HepG2 (cell line): ENCODE data around the gene PSENEN. TPM values are rescaled to one million over a fixed set of nuclear protein-coding genes. Genes with fewer than 3 reads are reported as not detected.

Experiments
- ATAC-seq: fragments of 200-7000 bp; cut with Tn5 transposase; 3 replicates; pipeline ENCODE4 v1.9.1; 2020; ENCODE audit warnings: mild to moderate bottlenecking, moderate library complexity
- BruUV-seq: library from RNA; stranded (reverse); fragments of 400-500 nt; replicated peaks from 2 replicates; lab custom pipeline; 2021; lab: Mats Ljungman, UMichigan
- CTCF ChIA-PET: fragments of 300-600 bp; formaldehyde crosslinking; extraction: SDS; loops from one replicate; lab custom pipeline; 2021; ENCODE audit warnings: low total read pairs, inconsistent platforms, low intra/inter-chr PET ratio; lab: Yijun Ruan, JAX
- POLR2A ChIA-PET: fragments of 350-600 bp; sonication (Branson Sonifier 250); formaldehyde crosslinking; loops from one replicate; lab custom pipeline; 2020; ENCODE audit warnings: antibody characterized with exemption, inconsistent platforms; lab: Yijun Ruan, JAX
- DNase-seq: peaks from one replicate; pipeline ENCODE4 v3.0.0-alpha.2; 2015; ENCODE audit warnings: low spot score
- FAIRE-seq: peaks from 3 replicates; lab custom pipeline; 2011; peaks lifted over from hg19 to GRCh38; lab: Jason Lieb, UNC
- H2AFZ ChIP-seq: one replicate; pipeline ENCODE4 v1.6.1; 2011; ENCODE audit warnings: low read length, inconsistent platforms
- H3K27ac ChIP-seq: fragments of 300-600 bp; 3 replicates; pipeline ENCODE4 v1.8.0; 2011; ENCODE audit warnings: mixed run types, mild to moderate bottlenecking, mixed read lengths, low read length, inconsistent platforms; ENCODE audit not compliant: insufficient read depth; ENCODE audit errors: extremely low read length
- H3K27me3 ChIP-seq, 2 experiments: fragments of 200-600 bp in 1 of 2; 2 replicates in 1 of 2; 3 replicates in 1 of 2; pipeline versions ENCODE4 v1.6.0 to v1.8.0; 2011; ENCODE audit warnings: low read length in 2 of 2, mild to moderate bottlenecking in 2 of 2, moderate library complexity in 2 of 2, inconsistent platforms in 1 of 2; ENCODE audit not compliant: insufficient read depth in 2 of 2, control insufficient read depth in 1 of 2
- H3K36me3 ChIP-seq, 2 experiments: fragments of 200-600 bp in 1 of 2; replicated peaks in 1 of 2; 2 replicates in 1 of 2; 3 replicates in 1 of 2; pipeline versions ENCODE4 v1.5.1 to v1.8.0; 2011; ENCODE audit warnings: low read length in 2 of 2, inconsistent platforms in 1 of 2; ENCODE audit not compliant: insufficient read depth in 2 of 2, control insufficient read depth in 1 of 2
- H3K4me1 ChIP-seq: 2 replicates; pipeline ENCODE4 v1.5.1; 2012; ENCODE audit warnings: low read length, inconsistent platforms; ENCODE audit not compliant: insufficient read depth
- H3K4me2 ChIP-seq: 2 replicates; pipeline ENCODE4 v1.6.0; 2011; ENCODE audit warnings: low read depth, low read length, inconsistent platforms
- H3K4me3 ChIP-seq, 3 experiments: fragments of 200-600 bp in 1 of 3; sonication (generic), shearing (Covaris generic) in 1 of 3; replicated peaks in 1 of 3; 2 replicates each; pipeline ENCODE4 v1.5.1; 2011 to 2016; ENCODE audit warnings: low read length in 3 of 3, inconsistent platforms in 2 of 3, low read depth in 2 of 3, mild to moderate bottlenecking in 2 of 3, control low read depth in 1 of 3, mixed read lengths in 1 of 3; ENCODE audit not compliant: insufficient read depth in 1 of 3
- H3K79me2 ChIP-seq: one replicate; pipeline ENCODE4 v1.6.1; 2011; ENCODE audit warnings: low read length, inconsistent platforms; ENCODE audit not compliant: insufficient read depth
- H3K9ac ChIP-seq: 2 replicates; pipeline ENCODE4 v1.6.0; 2011; ENCODE audit warnings: mild to moderate bottlenecking, low read depth, low read length, inconsistent platforms; ENCODE audit not compliant: insufficient read depth
- H3K9me3 ChIP-seq: 2 replicates; pipeline ENCODE4 v1.5.1; 2012; ENCODE audit warnings: mild to moderate bottlenecking, low read length
- H4K20me1 ChIP-seq: 2 replicates; pipeline ENCODE4 v1.6.0; 2011; ENCODE audit warnings: inconsistent platforms, mild to moderate bottlenecking, low read length, moderate library complexity; ENCODE audit not compliant: insufficient read depth
- ATF7-NPFF ChIP-seq: sonication (generic); formaldehyde crosslinking; IDR thresholded peaks from 2 replicates; pipeline ENCODE4 v1.8.1; 2023; ENCODE audit warnings: mild to moderate bottlenecking, low read depth, missing genetic modification reagents, moderate library complexity
- GPN1 ChIP-seq: sonication (generic); formaldehyde crosslinking; IDR thresholded peaks from 2 replicates; pipeline ENCODE4 v1.5.1; 2020; ENCODE audit warnings: missing genetic modification reagents, borderline replicate concordance
- KAT7 ChIP-seq: IDR thresholded peaks from 2 replicates; pipeline ENCODE4 v1.6.1; 2018; ENCODE audit warnings: borderline replicate concordance, missing compliant biosample characterization
- KDM5A ChIP-seq: fragments of 200-600 bp; sonication (generic); IDR thresholded peaks from 2 replicates; pipeline ENCODE4 v1.7.0; 2018; ENCODE audit warnings: antibody characterized with exemption, mild to moderate bottlenecking, low read length, borderline replicate concordance
- KMT2A ChIP-seq: sonication (generic); formaldehyde crosslinking; IDR thresholded peaks from 2 replicates; pipeline ENCODE4 v1.4.0; 2020; ENCODE audit warnings: missing genetic modification reagents
- MTF2 ChIP-seq: sonication (generic); formaldehyde crosslinking; IDR thresholded peaks from 2 replicates; pipeline ENCODE4 v1.5.0; 2020; ENCODE audit warnings: missing genetic modification reagents, borderline replicate concordance
- NCOA1 ChIP-seq: sonication (generic); formaldehyde crosslinking; IDR thresholded peaks from 2 replicates; pipeline ENCODE4 v1.9.0; 2021; ENCODE audit warnings: missing genetic modification reagents
- NCOR1 ChIP-seq: fragments of 200-600 bp; sonication (generic); IDR thresholded peaks from 2 replicates; pipeline ENCODE4 v1.7.0; 2017; ENCODE audit warnings: antibody characterized with exemption, low read length, borderline replicate concordance
- POLR2AphosphoS2 ChIP-seq: IDR thresholded peaks from 2 replicates; pipeline ENCODE4 v1.6.1; 2011; ENCODE audit warnings: low read depth, low read length, improper control_type of control experiment
- RFX3 ChIP-seq: IDR thresholded peaks from 2 replicates; pipeline ENCODE4 v1.6.1; 2016; ENCODE audit warnings: missing biosample characterization, missing genetic modification reagents
- SOX13 ChIP-seq, 3 experiments: fragments of 450-650 bp in 1 of 3; sonication (generic) in 1 of 3; formaldehyde crosslinking in 1 of 3; IDR thresholded peaks in 2 of 3; conservative IDR thresholded peaks in 1 of 3; 2 replicates each; pipeline versions ENCODE4 v1.5.0 to v1.6.1; 2016 to 2020; ENCODE audit warnings: antibody characterized with exemption in 1 of 3, mild to moderate bottlenecking in 1 of 3, missing compliant biosample characterization in 1 of 3, missing genetic modification reagents in 1 of 3, moderate library complexity in 1 of 3
- TCF7 ChIP-seq: sonication (generic); IDR thresholded peaks from 2 replicates; pipeline ENCODE4 v1.6.1; 2016; ENCODE audit warnings: antibody characterized with exemption, low read depth
- ZNF33A ChIP-seq: sonication (generic); formaldehyde crosslinking; IDR thresholded peaks from 2 replicates; pipeline ENCODE4 v1.5.1; 2020; ENCODE audit warnings: missing genetic modification reagents, mild to moderate bottlenecking, moderate library complexity, borderline replicate concordance
- ZNF589 ChIP-seq: sonication (generic); formaldehyde crosslinking; conservative IDR thresholded peaks from 2 replicates; pipeline ENCODE4 v1.8.0; 2022; ENCODE audit warnings: mild to moderate bottlenecking, moderate library complexity, missing genetic modification reagents
- ZNF660 ChIP-seq: sonication (generic); formaldehyde crosslinking; IDR thresholded peaks from 2 replicates; pipeline ENCODE4 v1.5.1; 2020; ENCODE audit warnings: mild to moderate bottlenecking, low read depth, missing genetic modification reagents, borderline replicate concordance
- ZNF674 ChIP-seq: sonication (generic); formaldehyde crosslinking; IDR thresholded peaks from 2 replicates; pipeline ENCODE4 v1.5.0; 2020; ENCODE audit warnings: low read depth, mild to moderate bottlenecking, missing genetic modification reagents
- ZNF75D ChIP-seq: sonication (generic); formaldehyde crosslinking; IDR thresholded peaks from 2 replicates; pipeline ENCODE4 v1.8.1; 2023; ENCODE audit warnings: missing genetic modification reagents, mild to moderate bottlenecking, borderline replicate concordance
- ZNF766 ChIP-seq: sonication (generic); formaldehyde crosslinking; IDR thresholded peaks from 2 replicates; pipeline ENCODE4 v1.5.0; 2020; ENCODE audit warnings: missing genetic modification reagents, borderline replicate concordance
- ZSCAN31 ChIP-seq: sonication (generic); formaldehyde crosslinking; IDR thresholded peaks from 2 replicates; pipeline ENCODE4 v1.5.0; 2020; ENCODE audit warnings: low read depth, mild to moderate bottlenecking, missing genetic modification reagents
- WGBS: methylation state at CpG from one replicate; pipeline ENCODE4 v1.1.6; 2017; ENCODE audit warnings: low lambda C conversion rate; 5-methylcytosine and 5-hydroxymethylcytosine counted together
- in situ Hi-C: cut with HindIII; loops from 2 replicates; pipeline ENCODE4 v1.10.0; 2017; ENCODE audit warnings: low pct_unique_long_range_greater_than_20kb; ENCODE audit not compliant: extremely low pct_ligation_motif_present
- intact Hi-C: fragments of 100-400 bp; cut with micrococcal nuclease; formaldehyde crosslinking; loops from one replicate; pipeline ENCODE4 v1.10.0; 2022; ENCODE audit not compliant: unreplicated experiment
- polyA plus RNA-seq, 8 experiments: library from polyadenylated mRNA; depleted of rRNA in 3 of 8; stranded (reverse) in 7 of 8; unstranded in 1 of 8; fragments of >200 nt; fragmentation: Illumina TruSeq in 4 of 8; extraction: Trizol in 4 of 8; gene quantifications; 2 replicates each; pipeline versions ENCODE4 v1.2.1 to v1.2.3, GENCODE V29; 2011 to 2016; ENCODE audit warnings: low read depth in 4 of 8, missing spikeins in 1 of 8, mixed read lengths in 1 of 8; ENCODE audit not compliant: insufficient read depth in 1 of 8
- total RNA-seq, 5 experiments: library from RNA; depleted of rRNA; stranded (reverse); fragments of >200 nt; fragmentation: Illumina TruSeq; extraction: Trizol; gene quantifications; 2 replicates each; pipeline ENCODE4 v1.2.3, GENCODE V29; 2016; ENCODE audit warnings: low read depth in 1 of 5
- TF ChIP-seq, protein P1 (sequence below): sonication (generic); formaldehyde crosslinking; IDR thresholded peaks from 2 replicates; pipeline ENCODE4 v1.5.0; 2020; ENCODE audit warnings: mild to moderate bottlenecking, missing genetic modification reagents

The PSENEN gene
- total and polyA plus RNA-seq, 2 of the 13 experiments (the other 11 are each of a cell fraction or from before 2014, with no cell fraction given): 16.9 to 34.2 TPM

GRCh38 chr19:35764432-35765315 is 19.2 kb downstream of the PSENEN start:
- Histone ChIP-seq H3K79me2 (peaks cover 3% of the 10 kb centered on the region), H3K9me3 (no peaks in the 10 kb centered on the region), H3K27ac (no peak overlapping the region), H3K4me3 (no peak overlapping the region), H3K27me3 (no peaks in the 10 kb centered on the region), H3K4me1 (peaks cover 15% of the 10 kb centered on the region), H3K4me2 (no peak overlapping the region), H3K36me3 (peaks cover 4 to 21% of the 10 kb centered on the region in 2 experiments; a peak in 4 of 5 replicates), H2AFZ (no peak overlapping the region), H4K20me1 (no peaks in the 10 kb centered on the region), H3K9ac (no peak overlapping the region)
- WGBS: 92% methylated on average over 16 of the region's 17 CpGs
- no peak for FAIRE-seq
- no TSS peak for BruUV-seq
- ATAC-seq: no peak
- in situ Hi-C loops: no loop called here
- no peak for DNase-seq
- ChIA-PET POLR2A (no interaction called here), CTCF (no interaction called here)
- intact Hi-C loops: no loop called here
- TF ChIP-seq NCOA1 (no peak), ZNF75D (no peak), KMT2A (CRISPR knock-in tag) (no peak), KDM5A (no peak), ATF7-NPFF (no peak), RFX3 (CRISPR knock-in tag) (no peak), ZNF33A (CRISPR knock-in tag) (no peak), ZNF766 (CRISPR knock-in tag) (no peak), POLR2AphosphoS2 (no peak), NCOR1 (no peak), TCF7 (no peak), ZNF589 (no peak), KAT7 (CRISPR knock-in tag) (no peak), SOX13 (IDR thresholded peaks at IDR 0.05) (no peak), SOX13 (CRISPR knock-in tag; conservative IDR thresholded peaks at IDR 0.05 in 1 of 2, IDR thresholded peaks at IDR 0.05 in 1 of 2) (no peak), ZNF674 (CRISPR knock-in tag) (no peak), ZSCAN31 (CRISPR knock-in tag) (no peak), GPN1 (CRISPR knock-in tag) (no peak), MTF2 (CRISPR knock-in tag) (no peak), ZNF660 (CRISPR knock-in tag) (no peak)
- TF ChIP-seq, protein P1, sequence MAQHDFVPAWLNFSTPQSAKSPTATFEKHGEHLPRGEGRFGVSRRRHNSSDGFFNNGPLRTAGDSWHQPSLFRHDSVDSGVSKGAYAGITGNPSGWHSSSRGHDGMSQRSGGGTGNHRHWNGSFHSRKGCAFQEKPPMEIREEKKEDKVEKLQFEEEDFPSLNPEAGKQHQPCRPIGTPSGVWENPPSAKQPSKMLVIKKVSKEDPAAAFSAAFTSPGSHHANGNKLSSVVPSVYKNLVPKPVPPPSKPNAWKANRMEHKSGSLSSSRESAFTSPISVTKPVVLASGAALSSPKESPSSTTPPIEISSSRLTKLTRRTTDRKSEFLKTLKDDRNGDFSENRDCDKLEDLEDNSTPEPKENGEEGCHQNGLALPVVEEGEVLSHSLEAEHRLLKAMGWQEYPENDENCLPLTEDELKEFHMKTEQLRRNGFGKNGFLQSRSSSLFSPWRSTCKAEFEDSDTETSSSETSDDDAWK (CRISPR knock-in tag): no peak
